HG03045 (cell line): Measurements from ENCODE around the gene TST.
A peak's percentile ranks its signal among the peaks of the same experiment; 100 is the strongest.
"Not testable (repeated sequence)": the region's sequence is repeated elsewhere in the genome, so short reads cannot be mapped to it uniquely, and the experiment has no call there.

Experiments
- ATAC-seq: cut with Tn5 transposase; IDR thresholded peaks from one replicate; pipeline ENCODE4 v1.9.1; 2021; ENCODE audit warnings: mild to moderate bottlenecking, moderate library complexity; ENCODE audit not compliant: unreplicated experiment

TST gene

DNA sequence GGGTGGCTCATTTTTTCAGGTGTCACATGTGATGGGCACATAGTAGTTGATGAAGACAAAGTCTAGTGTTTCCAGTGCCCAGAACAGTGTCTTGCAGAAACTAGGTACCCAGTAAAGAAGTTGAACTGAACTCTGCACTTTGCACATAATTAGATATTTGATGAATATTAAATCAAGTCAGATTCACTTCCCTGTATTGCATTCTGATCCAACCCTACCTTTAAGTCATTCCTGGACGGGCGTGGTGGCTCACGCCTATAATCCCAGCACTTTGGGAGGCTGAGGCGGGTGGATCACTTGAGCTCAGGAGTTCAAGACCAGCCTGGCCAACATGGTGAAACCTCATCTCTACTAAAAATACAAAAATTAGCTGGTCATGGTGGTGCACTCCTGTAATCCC lies 30.2 kb downstream of the TST start:
- not testable (repeated sequence) for ATAC-seq

GRCh38 chr22:36988075-36988832 lies 31.0 kb downstream of the TST start:
- ATAC-seq: no peak

- no peak for ATAC-seq
These were observed 32.9 kb downstream of the TST start for GRCh38 chr22:36986242-36986821.

DNA sequence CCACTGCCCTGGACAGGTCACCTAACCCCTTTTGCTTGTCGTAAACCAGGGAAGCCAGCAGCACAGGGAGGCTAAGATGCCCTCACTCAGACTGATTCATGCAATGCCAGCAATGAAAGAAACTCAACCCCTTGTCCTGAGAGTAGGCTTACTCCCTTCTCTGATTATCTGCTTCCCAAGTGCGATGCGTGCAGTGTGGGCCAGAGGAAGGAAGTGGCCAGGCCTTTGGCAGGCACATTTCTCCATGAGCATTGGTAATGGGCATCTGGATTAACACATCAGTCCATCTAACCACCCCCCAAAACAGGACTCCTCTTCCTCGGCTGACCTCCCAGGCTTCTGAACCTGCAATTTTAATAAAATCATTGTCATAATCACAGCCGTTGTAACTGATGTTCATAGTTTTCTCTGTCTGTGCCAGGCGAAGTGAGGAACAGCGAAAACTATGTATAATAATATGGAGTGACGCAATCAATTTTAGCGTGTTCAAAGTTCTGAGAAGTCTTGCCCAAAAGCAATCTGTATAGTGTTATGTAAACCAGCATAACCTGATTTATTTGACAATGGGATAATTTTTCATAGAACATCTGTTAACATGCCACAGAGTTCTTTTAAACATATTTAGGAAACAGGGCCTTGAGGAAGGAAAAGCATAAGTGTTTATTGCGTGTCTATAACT lies 33.9 kb downstream of the TST start:
- ATAC-seq: no peak

- no peak for ATAC-seq
These were observed 37.1 kb downstream of the TST start for GRCh38 chr22:36982136-36982535.

DNA sequence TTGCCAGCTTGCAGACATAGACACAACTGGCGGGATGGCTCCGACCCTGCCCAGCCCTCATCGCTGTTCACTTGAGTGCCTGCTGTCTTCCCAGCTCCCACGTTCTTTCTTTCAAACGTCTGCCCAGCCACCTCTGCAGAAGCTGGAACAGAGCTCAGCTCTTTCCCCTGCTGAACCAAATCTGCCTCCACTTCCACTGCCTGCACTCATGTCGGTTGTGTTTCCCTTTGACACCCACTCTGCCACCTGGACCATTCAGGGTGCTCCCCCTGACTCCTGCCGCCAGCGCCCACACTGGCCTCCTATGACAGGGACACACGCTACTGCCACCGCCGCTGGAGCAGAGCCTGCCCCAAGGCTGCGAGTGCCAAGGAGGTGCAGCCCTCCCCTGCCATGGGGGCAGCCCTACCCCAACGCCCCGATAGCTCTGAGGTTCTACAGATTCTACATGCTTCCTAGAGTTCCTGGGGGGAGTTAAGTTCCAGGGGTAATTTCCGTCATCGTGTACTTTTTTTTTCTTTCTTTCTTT lies 37.9 kb downstream of the TST start:
- no peak for ATAC-seq

GRCh38 chr22:36979016-36979910 lies 40.0 kb downstream of the TST start:
- ATAC-seq: no peak

DNA sequence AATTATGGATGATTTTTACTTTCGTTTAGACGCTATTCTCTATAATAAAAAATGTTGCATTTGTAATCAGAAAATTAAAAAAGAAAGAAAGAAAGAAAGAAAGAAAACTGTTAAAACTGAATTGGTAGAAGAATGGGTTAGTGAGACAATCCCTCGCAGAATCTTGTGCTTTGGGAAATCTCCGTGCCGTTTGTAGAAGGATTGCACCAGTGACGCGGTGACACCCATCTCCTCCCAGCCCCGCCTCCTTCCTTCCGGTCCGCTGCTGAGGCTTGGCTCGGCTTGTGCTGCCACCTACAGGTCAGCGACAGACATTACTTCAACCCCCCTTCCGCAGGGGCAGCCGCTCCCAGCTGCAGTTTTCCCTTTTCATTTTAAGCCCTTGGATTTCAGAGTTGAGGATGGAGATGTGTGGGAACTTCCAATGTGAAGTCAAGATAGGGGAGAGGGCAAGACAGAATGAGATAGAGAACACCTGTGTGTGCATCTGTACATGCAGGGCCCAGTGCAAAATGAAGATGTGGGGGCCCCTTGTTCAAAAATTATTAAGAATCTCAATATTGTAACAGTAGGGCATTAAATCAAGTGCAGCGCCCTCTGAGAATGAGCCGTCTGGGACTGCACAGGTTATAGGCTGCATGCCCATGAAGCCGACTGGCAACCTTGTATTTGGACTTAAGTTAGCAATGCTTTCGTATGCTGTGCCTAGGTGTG lies 41.1 kb downstream of the TST start:
- peak; percentile 69 for ATAC-seq

DNA sequence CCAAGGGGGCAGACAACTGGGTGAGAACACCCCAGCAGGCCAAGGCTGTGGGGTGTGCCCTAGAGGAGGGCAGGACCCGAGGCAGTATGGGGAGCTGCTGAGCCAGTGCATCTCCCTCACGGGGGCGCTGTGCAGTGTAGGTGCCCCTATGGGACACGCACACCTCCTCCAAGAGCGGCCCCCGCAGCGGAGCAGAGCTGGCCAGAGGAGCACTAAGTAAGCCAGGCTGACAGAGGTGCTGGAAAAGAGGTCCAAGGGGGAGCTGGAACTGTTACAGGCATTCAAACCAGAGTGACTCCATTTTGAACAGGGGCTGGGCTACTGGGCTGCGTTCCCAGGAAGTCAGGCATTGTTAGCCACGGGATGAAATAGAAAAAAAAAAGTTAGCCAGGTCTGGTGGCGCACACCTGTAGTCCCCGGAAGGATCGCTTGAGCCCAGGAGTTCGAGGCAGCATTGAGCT lies 41.8 kb downstream of the TST start:
- no peak for ATAC-seq

GRCh38 chr22:36976606-36977005 lies 42.6 kb downstream of the TST start:
- no peak for ATAC-seq

- no peak for ATAC-seq
These were observed 47.7 kb downstream of the TST start for GRCh38 chr22:36971341-36972125.

DNA sequence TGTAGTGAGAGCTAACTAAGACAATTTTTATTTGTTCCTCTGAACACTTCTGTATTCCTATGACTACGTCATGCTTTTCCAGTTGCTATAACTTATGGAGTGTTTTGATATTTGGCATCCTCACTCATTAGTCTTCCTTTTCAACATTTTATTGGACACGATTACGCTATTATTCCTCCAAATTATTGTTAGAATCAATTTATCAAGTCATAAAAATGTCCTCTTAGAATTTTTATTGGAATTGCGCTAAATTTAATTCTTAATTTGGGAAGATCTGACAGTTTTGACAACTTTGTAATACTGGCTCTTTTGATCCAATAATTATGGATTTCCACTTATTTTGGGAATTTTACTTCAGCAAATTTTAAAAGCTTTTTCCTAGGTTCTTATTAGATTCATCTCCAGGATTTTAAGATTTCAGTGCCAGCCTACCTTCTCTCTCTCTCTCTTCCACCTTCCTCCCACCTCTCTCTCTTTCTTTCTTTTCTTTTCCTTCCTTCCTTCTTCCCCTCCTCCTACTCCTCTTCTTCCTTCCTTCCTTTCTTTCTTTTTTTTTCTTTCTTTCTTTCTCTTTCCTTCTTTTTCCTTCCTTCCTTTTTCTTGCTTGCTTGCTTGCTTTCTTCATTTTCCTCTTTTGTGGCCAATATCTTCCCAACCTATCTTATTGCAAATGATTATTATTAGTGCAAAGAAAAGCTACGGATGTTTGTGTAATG lies 50.8 kb downstream of the TST start:
- no peak for ATAC-seq

- no peak for ATAC-seq
These were observed 52.3 kb downstream of the TST start for GRCh38 chr22:36966851-36967540.

- ATAC-seq: no peak
These were observed 53.6 kb downstream of the TST start for GRCh38 chr22:36965696-36966095.

DNA sequence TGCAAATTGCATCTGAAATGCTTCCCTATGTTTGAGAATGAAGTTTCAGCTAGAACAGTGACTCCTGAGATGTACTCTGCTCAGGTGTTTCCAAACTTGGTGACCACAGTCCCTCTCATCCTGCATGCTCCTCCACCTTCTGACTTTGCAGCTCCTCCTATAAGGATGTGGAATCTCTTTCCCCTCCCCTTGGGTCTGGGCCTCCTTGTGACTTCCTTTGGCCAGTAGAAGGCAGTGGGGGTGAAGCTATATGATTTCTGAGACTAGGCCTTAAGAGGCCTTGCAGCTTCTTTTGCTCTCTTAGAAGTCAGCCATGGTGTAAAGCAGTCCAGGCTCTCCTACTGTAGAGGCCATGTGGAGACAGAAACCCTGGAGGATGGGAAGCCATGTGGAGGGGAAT lies 55.1 kb downstream of the TST start:
- ATAC-seq: no peak

DNA sequence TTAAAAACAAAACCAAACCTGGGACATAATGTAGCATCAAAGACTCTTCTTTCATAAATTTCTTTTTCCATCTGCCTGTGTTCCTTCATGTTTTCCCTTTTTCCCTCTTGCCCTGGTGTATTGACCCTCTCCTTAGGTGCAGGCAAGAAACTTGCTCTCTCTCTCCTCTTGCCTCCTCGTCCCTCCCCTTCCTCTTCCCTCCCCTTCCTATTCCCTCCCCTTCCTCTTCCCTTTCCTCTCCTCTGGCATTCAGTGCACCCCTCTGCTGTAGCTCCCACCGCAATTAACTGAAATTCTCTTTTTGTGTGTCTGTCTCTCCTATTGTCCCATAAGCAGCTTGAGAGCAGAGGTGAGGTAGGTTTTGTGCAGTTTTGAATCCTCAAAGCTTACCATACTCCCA lies 55.9 kb downstream of the TST start:
- no peak for ATAC-seq

- no peak for ATAC-seq
These were observed 57.6 kb downstream of the TST start for GRCh38 chr22:36961626-36962025.
